ENCODE measurements around the gene RHOBTB3.
A peak's percentile ranks its signal among the peaks of the same experiment; 100 is the strongest.

RHOBTB3 gene

DNA sequence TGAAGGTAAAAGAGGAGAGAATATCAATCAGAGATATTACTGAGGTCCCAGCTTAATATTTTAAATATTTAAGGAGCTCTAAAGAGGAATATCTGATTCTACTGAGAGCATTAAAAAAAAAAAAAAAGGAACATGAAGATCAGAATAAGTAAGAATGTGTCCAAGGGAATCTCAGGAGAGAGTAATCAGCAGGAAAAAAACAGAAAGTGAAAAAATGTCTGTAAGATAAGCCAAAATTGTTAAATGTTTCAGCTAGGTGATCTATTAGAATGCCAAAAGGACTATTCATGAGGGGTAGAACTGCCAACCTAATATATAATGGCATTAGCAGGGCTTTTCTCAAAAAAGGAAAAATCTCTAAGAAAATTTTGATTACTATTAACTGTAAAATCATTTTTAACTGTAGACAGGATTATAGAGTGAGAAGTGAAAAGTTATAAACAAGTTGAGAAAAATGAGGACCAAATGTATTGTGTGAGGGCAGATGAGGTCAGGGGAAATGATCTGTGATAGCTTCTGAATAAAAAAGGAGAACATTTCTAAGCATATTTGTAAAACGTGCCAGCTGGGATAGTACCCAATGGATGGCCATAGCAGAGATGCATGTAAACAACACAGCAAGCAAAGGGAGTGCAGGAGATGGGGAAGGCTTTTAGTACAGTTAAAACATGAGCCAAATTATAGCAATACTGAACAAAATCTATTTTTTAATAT is 9.4 kb upstream of the RHOBTB3 start:
- TF ChIP-seq ZNF274 (IDR thresholded peaks at IDR 0.05; ENCODE audit: low read depth, low read length): no peak
- H3K4me3 ChIP-seq (ENCODE audit: low read length): no peak overlapping the region

DNA sequence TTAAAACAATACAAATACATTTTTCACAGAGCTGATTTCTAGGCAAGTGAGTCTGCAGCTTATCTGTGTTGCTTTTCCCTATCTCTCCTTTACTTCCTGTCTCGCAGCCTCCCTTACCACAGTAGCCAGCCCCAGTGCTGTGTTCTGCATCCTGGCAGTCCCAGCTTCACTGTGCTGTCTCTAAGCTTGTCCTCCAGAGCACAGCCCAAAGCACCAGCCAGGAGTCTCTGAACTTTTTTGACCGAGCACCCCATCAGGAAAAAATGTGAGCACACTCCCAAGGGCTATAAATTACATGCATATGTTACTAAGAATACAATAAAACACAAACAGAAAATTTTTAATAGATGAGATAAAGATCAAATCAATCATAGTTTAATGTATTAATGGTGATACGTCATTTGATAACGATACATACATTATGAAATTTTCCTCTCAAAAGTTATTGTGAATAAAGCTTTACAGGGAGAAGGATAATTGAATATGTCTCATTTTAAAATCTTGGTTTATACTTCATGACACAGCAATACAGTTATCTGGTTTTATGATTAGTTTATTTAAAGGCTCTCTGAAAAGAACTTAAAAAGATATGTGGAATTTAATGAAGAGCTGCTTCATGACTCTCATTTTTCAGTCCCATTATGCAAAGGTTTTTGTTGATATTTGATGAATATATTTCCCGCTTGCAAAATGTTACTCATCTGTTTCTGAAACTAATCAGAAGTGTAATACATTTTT is 7.3 kb upstream of the RHOBTB3 start:
- TF ChIP-seq ZNF274 (IDR thresholded peaks at IDR 0.05; ENCODE audit: low read depth, low read length): no peak
- H3K4me3 ChIP-seq (ENCODE audit: low read length): no peak overlapping the region

DNA sequence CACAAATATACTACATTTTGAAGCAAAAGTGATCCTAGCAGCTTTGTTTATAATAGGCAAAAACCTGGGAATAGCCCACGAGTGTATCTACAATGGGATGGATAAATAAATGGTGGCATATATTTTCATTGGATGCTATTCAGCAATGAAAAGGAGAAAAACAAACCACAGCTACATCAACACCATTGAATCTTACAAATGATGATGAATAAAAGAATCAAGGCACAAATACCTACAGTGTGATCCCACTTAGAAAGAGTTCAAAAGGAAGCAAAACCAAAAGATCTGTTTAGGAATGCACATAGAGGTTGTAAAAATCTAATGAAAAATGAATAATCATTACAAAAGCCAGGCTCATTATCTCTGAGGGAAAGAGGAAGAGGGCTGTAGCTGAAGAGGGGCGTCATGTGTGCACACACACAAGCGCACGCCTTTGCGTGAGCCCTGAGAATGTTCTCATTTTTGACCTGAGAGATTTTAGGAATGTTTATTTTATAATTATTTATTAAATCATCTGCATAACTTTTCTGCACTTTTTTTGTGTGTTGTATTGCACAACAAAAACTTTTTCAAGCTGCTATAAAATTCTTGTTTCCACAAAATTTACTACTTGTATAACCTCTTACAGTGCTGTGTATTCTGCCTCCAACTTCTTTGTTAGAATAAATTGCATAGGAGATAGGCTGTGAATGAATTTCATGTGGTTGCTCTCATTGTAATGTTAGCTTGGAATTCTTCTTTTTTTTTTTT is 5.9 kb upstream of the RHOBTB3 start:
- H3K4me3 ChIP-seq (ENCODE audit: low read length): no peak overlapping the region
- no peak for TF ChIP-seq ZNF274 (IDR thresholded peaks at IDR 0.05; ENCODE audit: low read depth, low read length)

DNA sequence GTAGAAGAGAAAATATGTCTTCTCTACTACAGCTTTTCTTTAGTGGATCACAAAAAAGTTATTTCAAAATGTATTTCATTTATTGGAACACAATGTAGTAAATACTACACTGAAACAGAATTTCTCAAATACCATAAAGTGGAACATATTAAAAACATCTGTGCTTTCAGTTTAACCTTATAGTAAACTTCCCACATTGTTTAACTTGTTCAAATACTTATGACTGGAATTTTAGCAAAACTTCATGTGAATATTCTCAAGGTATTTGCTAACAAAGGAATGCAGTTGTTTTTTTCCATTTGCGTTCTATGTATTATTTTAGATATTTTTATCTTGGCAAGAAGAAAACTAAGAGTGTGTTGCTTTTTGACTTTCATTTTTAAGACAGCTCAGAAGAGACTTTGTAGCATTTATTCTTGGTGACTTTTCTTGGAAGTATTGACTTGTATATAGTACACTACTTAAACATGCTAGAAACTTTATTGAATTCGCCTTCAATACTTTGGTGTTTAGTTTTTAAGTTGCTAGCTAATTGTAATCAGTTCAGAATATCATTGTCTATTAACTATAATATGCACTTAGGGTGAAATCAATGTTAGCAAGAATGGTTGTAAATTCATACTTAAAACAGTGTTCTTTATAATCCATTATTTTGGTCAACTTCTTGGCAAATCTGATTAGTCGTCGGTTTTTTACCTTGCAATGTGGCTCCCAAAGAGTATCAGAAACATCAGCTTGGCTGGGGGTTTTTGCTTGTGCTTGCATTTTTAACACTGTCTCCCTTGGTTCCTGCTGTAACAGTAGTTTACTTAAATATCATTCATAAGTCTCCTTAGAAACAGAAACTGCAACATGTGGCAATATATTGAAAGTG is 5.0 kb upstream of the RHOBTB3 start:
- TF ChIP-seq ZNF274 (IDR thresholded peaks at IDR 0.05; ENCODE audit: low read depth, low read length): no peak
- peak overlapping the region; percentile 55 for H3K4me3 ChIP-seq (ENCODE audit: low read length)

DNA sequence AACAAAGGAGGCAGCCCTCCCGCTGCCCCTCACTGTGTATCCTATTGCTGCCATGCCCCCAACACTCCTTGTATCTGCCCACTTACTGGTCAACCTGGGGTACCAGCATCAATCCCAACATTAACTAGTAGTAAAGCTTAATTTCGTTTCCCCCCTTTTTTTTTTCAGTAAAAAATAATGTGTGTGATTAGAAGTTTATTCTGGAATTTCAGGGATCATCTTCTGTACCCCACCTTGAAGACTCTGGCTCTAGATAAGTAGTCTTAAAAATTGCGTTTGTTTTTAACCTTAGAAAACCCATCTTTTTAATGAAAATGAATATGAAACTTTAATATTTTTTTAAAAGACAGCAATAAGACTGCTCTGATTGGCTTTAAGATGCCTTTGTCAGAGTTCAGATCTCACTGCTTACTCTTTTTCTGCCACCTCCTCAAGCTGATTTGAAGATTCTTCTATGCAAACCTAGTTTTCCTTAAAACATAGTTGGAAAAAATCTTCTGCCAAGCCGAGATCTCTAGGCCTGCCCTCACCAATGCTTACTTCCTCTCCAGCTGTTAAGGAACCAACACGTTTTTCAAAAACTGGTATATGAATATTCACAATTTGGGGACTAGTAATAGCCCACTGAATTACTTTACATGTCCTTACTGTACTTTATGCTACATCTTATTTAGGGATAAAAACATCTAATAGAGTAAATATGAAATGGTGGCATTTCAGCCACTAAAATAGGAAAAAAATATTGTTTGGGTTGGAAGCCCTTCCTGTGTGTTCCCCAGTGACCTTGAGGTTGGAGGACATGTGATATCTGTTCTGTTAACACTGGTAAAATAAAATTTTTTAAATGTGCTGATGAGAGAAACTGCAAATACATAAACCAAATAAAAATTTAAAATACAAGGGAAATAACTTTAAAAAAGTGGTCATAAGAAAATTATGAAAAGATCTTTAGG is 4.0 kb upstream of the RHOBTB3 start:
- peak overlapping the region; percentile 55; the same call in 1 of the 2 replicates for H3K4me3 ChIP-seq (ENCODE audit: low read length)
- TF ChIP-seq ZNF274 (IDR thresholded peaks at IDR 0.05; ENCODE audit: low read depth, low read length): no peak

DNA sequence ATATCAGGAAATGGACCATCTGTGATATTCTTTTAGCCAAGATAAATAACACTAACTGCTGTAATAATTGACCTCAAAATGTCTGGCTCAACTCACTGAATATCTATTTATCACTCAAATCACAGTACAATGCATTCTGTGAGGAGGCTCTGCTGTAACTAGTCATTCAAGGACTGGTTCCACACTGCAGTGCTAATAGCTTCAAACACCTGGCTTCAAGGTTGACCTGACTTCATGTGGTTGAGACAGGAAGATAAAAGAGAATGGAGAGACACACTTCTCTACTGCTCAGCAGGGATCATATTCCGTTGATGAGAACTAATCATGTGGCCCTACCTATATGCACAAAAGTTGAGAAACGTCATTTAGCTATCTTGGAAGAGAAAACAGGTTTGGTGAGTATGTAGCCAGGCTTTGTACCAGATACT is 3.4 kb upstream of the RHOBTB3 start:
- TF ChIP-seq ZNF274 (IDR thresholded peaks at IDR 0.05; ENCODE audit: low read depth, low read length): no peak
- no peak overlapping the region for H3K4me3 ChIP-seq (ENCODE audit: low read length)

DNA sequence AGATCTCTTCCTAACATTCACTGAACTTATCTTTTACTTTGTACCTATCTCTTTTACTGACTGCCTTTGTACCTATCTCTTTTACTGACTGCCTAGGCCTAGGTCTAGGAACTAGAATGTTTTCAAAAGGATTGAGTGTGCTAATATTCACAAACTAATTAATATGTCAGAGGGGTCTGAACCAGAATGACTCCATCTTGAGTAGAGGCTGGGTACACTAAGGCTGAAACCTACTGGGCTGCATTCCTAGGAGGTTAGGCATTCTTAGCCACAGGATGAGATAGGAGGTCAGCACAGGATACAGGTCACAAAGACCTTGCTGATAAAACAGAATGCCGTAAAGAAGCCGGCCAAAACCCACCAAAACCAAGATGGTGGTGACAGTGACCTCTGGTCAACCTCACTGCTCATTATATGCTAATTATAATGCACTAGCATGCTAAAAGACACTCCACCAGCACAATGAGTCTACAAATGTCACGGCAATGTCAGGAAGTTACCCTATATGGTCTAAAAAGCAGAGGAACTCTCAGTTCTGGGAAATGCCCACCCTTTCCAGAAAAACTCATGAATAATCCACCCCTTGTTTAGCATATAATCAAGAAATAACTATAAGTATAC is 2.5 kb upstream of the RHOBTB3 start:
- TF ChIP-seq ZNF274 (IDR thresholded peaks at IDR 0.05; ENCODE audit: low read depth, low read length): no peak
- no peak overlapping the region for H3K4me3 ChIP-seq (ENCODE audit: low read length)

DNA sequence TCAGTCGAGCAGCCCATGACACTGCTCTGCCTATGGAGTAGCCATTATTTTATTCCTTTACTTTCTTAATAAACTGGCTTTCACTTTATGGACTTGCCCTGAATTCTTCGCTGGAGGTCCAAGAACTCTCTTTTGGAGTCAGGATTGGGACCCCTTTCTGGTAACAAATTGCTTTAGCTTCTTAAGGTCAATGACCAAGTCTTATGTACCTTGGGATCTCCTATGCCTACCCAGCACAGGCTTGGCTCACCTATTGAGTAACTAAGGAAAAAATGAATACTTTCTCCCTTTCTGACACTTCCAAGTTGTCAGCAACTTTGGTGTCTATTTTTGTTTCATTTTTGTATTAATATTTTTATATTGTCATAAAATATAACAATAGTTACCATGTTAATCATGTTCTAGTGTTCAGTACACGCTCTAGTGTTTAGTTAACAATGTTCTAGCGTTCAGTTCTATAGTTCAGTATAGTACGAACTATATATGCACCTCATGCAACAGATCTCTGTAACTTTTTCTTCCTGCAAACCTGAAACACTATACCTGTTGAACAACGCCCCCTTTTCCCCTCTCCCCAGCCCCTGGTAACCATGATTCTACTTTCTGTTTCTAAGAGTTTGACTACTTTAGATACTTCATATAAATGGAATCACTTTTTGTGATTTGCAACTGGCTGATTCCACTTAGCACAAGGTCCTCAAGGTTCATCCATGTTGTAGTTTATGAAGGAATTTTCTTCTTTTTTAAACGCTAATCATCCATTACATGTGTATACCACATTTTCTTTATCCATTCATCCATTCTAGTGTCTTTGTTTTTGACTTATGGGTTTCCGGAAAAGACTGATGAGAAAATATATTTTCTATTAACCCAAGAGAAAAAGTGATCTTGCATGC is 1.8 kb upstream of the RHOBTB3 start:
- TF ChIP-seq ZNF274 (IDR thresholded peaks at IDR 0.05; ENCODE audit: low read depth, low read length): no peak
- H3K4me3 ChIP-seq (ENCODE audit: low read length): no peak overlapping the region

DNA sequence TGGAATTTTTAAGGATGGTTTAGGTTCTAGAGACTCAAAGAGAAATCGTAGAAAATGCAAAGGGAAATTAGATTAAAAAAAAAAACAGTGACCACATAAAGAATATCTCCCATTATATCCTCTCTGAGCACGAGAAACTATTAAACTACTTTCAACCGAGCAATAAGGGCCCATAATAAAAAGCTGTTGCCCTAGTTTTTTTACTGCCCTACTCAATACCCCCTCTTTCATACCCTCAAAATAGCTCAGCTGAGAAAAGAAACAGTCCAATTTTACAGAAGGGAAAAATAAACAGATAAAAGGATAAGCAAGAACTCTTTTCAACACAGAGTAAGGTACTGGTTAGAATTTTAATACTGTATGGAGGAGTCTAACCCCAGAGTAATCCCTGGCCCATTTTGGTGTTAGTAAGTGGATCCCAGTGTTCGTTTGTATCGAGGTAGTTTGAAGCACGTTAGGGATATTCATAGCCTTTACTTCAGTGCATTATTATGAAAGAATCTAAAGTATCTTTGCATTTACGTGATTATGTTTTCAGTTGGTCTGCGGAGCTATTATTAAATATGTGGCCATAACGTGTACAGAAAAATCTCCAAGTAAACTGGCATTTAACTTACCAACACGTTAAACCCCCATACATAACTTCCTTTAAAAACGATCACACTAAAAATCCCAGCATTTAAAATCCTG is 980 bp upstream of the RHOBTB3 start:
- peak overlapping the region; percentile 72; the same call in 1 of the 2 replicates for H3K4me3 ChIP-seq (ENCODE audit: low read length)
- TF ChIP-seq ZNF274 (IDR thresholded peaks at IDR 0.05; ENCODE audit: low read depth, low read length): no peak

DNA sequence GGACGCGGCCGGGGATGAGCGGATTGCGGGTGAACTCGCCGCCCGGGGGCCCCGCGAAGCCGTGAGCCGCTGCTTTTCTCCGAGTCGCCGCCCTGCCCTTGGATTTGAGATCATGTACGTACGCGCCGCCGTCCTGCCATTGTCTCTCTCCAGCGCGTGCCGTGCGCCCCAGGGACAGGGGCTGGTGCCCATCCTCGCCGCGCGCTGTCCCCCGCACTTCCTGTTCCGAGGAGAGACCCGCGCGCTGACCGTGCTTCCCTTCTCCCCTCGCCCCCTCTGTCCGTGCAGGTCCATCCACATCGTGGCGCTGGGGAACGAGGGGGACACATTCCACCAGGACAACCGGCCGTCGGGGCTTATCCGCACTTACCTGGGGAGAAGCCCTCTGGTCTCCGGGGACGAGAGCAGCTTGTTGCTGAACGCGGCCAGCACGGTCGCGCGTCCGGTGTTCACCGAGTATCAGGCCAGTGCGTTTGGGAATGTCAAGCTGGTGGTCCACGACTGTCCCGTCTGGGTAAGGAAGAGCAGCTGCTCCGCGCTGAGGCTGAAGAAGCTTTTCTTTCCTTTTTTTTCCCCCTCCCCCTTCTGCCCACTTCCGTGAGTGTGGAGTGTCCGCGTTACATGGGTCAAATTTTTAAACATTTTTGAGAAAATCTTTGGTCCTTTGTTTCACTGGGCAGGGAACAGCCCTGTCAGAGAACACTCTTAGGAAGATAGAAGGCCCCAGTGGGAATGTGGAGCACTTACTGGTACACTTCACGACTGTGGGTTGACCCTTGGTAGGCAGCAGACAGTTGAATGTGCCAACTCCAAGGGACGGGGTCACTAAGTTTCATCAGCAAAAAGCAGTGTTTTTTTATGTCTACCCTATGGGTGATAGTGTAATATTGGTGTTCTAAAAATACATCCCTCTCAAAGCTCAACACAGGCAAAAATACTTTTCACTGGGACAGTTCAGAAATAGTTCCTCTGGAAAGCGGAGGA is 727 bp downstream of the RHOBTB3 start:
- TF ChIP-seq ZNF274 (IDR thresholded peaks at IDR 0.05; ENCODE audit: low read depth, low read length): no peak
- H3K4me3 ChIP-seq (ENCODE audit: low read length): peak overlapping the region; percentile 72
